ENCODE results near the gene FOXRED1. TPM values are rescaled to one million over a fixed set of nuclear protein-coding genes. Genes with fewer than 3 reads are reported as not detected.

FOXRED1 gene
- total RNA-seq, 6 experiments from 2014 or later: 10.4 to 15.9 (median 14.9) TPM

- no peak for DNase-seq
- Mint-ChIP-seq H3K9me3 (no peaks in the 10 kb centered on the region), H3K36me3 (ENCODE audit: low read depth) (peaks cover 4% of the 10 kb centered on the region; the same call in 1 of the 2 replicates), H3K27me3 (ENCODE audit: insufficient read depth) (no peaks in the 10 kb centered on the region; the same call in 1 of the 2 replicates), H3K4me3 (no peak overlapping the region), H3K4me1 (ENCODE audit: low read depth) (no peaks in the 10 kb centered on the region), H3K27ac (no peak overlapping the region)
- no peak for TF ChIP-seq CTCF (IDR thresholded peaks at IDR 0.05)
Measured at GRCh38 chr11:126290887-126291286, 21.9 kb downstream of the FOXRED1 start.

GRCh38 chr11:126293726-126294125 lies 24.8 kb downstream of the FOXRED1 start:
- no peak for DNase-seq
- H3K27ac Mint-ChIP-seq: no peak overlapping the region

GRCh38 chr11:126297004-126297403 lies 28.1 kb downstream of the FOXRED1 start:
- Mint-ChIP-seq H3K27ac (no peak overlapping the region), H3K9me3 (no peaks in the 10 kb centered on the region), H3K36me3 (ENCODE audit: low read depth) (peaks cover 8% of the 10 kb centered on the region; the same call in 1 of the 2 replicates), H3K27me3 (ENCODE audit: insufficient read depth) (no peaks in the 10 kb centered on the region), H3K4me1 (ENCODE audit: low read depth) (no peaks in the 10 kb centered on the region), H3K4me3 (no peak overlapping the region)
- no peak for DNase-seq
- no peak for TF ChIP-seq CTCF (IDR thresholded peaks at IDR 0.05)

More at GRCh38 chr11:126293726-126294125, 24.8 kb downstream of the FOXRED1 start:
- Mint-ChIP-seq H3K9me3 (no peaks in the 10 kb centered on the region), H3K4me1 (ENCODE audit: low read depth) (no peaks in the 10 kb centered on the region), H3K4me3 (no peak overlapping the region), H3K36me3 (ENCODE audit: low read depth) (peaks cover 4% of the 10 kb centered on the region; the same call in 1 of the 2 replicates), H3K27me3 (ENCODE audit: insufficient read depth) (no peaks in the 10 kb centered on the region)
- TF ChIP-seq CTCF (IDR thresholded peaks at IDR 0.05): no peak

- Mint-ChIP-seq H3K27ac (peak within 1 kb of the TSS; percentile 89), H3K9me3 (no peaks in the 10 kb centered on the region), H3K27me3 (ENCODE audit: insufficient read depth) (peaks cover 2% of the 10 kb centered on the region; the same call in 1 of the 2 replicates), H3K36me3 (ENCODE audit: low read depth) (peaks cover 20% of the 10 kb centered on the region), H3K4me3 (peak within 1 kb of the TSS; percentile 96), H3K4me1 (ENCODE audit: low read depth) (peaks cover 31% of the 10 kb centered on the region)
- peak; percentile 81 for DNase-seq
- TF ChIP-seq CTCF (IDR thresholded peaks at IDR 0.05): peak; percentile 18; the same call in 1 of the 2 replicates
Measured at GRCh38 chr11:126303623-126304456, 34.9 kb downstream of the FOXRED1 start, which contains the start of gene DCPS. TSS of gene DCPS (plus strand) at chr11:126304060. CDS start at chr11:126304081, 21 bp downstream.

GRCh38 chr11:126304457-126305075 lies 35.6 kb downstream of the FOXRED1 start:
- Mint-ChIP-seq H3K27me3 (ENCODE audit: insufficient read depth) (peaks cover 2% of the 10 kb centered on the region; the same call in 1 of the 2 replicates), H3K36me3 (ENCODE audit: low read depth) (peaks cover 15% of the 10 kb centered on the region), H3K4me3 (peak overlapping the region; percentile 96), H3K9me3 (no peaks in the 10 kb centered on the region), H3K4me1 (ENCODE audit: low read depth) (peaks cover 31% of the 10 kb centered on the region), H3K27ac (peak overlapping the region; percentile 89)
- DNase-seq: peak; percentile 38
- TF ChIP-seq CTCF (IDR thresholded peaks at IDR 0.05): no peak

Measured in HFFc6 (cell line).